SK-N-MC (cell line): ENCODE measurements around the gene SCD5.
A peak's percentile ranks its signal among the peaks of the same experiment; 100 is the strongest.

Experiments
- DNase-seq: peaks from one replicate; pipeline ENCODE4 v3.0.0-alpha.2; 2011; ENCODE audit warnings: low read depth, low spot score
- H3K27ac ChIP-seq: fragments of 200-600 bp; sonication (generic); 2 replicates; pipeline ENCODE4 v1.5.1; 2016; ENCODE audit warnings: mixed run types
- H3K36me3 ChIP-seq: fragments of 200-600 bp; sonication (generic); 2 replicates; pipeline ENCODE4 v1.6.1; 2017; ENCODE audit warnings: antibody characterized with exemption, low read length, mixed read lengths; ENCODE audit not compliant: insufficient read depth
- H3K4me3 ChIP-seq: fragments of 200-600 bp; sonication (generic); 2 replicates; pipeline ENCODE4 v1.5.1; 2016
- H3K9ac ChIP-seq: fragments of 200-600 bp; sonication (generic); 2 replicates; pipeline ENCODE4 v1.8.0; 2017; ENCODE audit warnings: mixed run types, mixed read lengths; ENCODE audit not compliant: insufficient read length
- H3K9me3 ChIP-seq: fragments of 200-600 bp; sonication (generic); 2 replicates; pipeline ENCODE4 v1.6.1; 2017; ENCODE audit warnings: low read depth, mild to moderate bottlenecking, antibody characterized with exemption, low read length, moderate library complexity, mixed read lengths
- EZH2 ChIP-seq: fragments of 200-600 bp; sonication (generic); IDR thresholded peaks from one replicate; pipeline ENCODE4 v1.6.1; 2017; ENCODE audit warnings: antibody characterized with exemption
- FOXP2 ChIP-seq: optimal IDR thresholded peaks from 2 replicates; pipeline ENCODE3; 2011; ENCODE audit warnings: mild to moderate bottlenecking, moderate library complexity; ENCODE audit not compliant: insufficient read depth; ENCODE audit errors: extremely low read length, control extremely low read depth
- POLR2AphosphoS5 ChIP-seq: IDR thresholded peaks from 2 replicates; pipeline ENCODE4 v1.6.1; 2012; ENCODE audit warnings: mild to moderate bottlenecking, low read depth, low read length, borderline replicate concordance

The SCD5 gene

GRCh38 chr4:82748810-82749470 is 49.7 kb downstream of the SCD5 start:
- Histone ChIP-seq H3K27ac (no peak overlapping the region), H3K36me3 (no peaks in the 10 kb centered on the region), H3K9ac (no peak overlapping the region), H3K9me3 (no peaks in the 10 kb centered on the region), H3K4me3 (no peak overlapping the region)
- DNase-seq = no peak
- TF ChIP-seq POLR2AphosphoS5 (no peak), FOXP2 (no peak), EZH2 (no peak)

DNA sequence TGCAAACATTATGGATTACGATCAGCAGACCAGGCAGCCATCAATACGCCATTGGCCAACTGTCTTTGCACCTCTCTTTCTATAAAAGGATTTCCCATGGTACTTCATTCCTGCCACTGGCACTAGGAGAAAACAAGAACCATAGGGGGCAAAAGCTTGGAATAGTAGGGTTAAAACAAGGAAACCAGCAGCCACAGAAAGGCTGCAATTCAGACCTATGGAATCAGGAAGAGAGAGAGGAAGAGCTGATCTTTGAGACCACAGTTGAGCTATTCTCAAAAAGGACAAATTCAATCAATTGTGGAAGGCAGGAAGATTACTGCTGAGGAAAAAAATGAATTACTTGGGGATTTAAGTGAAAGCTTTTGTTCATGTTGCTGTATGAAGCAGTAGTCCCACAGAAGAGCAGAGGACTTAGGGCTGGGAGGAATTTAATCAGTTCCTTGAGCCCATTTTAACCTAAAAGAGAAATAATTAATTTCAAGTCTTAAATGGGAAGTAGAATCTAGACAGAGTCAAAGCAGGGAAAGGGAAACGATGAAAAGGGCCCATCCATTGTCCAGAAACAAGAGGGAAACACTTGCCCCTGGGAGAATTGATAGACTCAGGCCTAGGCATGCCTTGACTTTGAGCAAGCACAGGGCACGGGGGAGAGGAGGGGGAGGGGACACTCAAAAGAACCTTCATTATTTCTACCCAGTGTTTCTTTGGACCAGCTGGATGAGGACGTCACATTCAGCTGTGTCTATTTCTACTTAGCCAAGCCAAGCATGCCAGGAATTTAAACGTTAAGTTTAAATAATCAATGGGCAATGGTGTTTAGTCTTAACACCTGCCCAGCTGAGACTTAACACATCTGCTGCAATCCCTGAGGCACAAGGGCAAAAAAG is 50.7 kb downstream of the SCD5 start:
- H3K27ac ChIP-seq = peak overlapping the region; percentile 39; the same call in 1 of the 2 replicates
- no peak for DNase-seq

DNA sequence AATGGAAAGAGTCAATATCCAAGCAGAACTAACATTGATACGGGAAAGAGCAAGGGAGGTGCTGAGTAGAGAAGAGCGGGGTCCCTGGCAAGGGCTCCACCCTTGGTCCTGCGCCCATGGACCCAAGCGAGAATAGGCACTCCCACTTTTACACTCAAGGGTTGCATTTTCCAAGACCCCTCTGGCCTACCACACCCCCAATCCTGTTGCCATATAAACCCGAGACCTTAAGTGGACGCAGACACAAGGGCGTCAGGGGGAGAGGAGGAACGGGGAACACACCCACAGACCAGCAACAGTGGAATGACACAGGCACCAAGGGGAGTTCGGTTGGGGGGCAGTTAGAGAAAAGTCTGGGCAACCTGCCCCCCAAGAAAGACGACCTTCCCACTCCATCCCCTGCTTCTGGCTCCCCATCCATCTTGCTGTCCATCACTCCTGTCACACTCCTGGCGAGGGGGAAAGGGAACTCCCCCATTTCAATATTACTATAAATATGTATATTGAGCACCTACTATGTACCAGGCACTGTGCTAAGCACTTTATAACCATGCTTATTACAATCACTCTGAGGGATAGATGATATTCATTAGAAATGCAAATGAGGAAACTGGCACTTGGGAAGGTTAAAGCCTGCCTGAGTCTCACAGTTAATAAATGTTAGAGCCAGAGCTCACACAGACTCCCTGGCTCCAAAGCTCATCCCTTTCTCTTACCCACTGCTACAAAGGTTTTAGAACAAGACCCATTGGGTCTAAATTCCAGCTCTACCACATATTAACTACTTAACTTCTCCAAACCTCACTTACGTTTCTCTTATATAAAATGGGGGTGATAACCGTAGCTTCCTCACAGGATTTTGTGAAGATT is 51.7 kb downstream of the SCD5 start:
- Histone ChIP-seq H3K27ac (no peak overlapping the region), H3K36me3 (no peaks in the 10 kb centered on the region), H3K4me3 (no peak overlapping the region), H3K9ac (no peak overlapping the region), H3K9me3 (no peaks in the 10 kb centered on the region)
- no peak for TF ChIP-seq POLR2AphosphoS5
- TF ChIP-seq FOXP2 = no peak
- TF ChIP-seq EZH2 = no peak
- DNase-seq = no peak

More for the DNA sequence above, 50.7 kb downstream of the SCD5 start:
- Histone ChIP-seq H3K4me3 (no peak overlapping the region), H3K9me3 (no peaks in the 10 kb centered on the region), H3K36me3 (no peaks in the 10 kb centered on the region), H3K9ac (no peak overlapping the region)
- TF ChIP-seq EZH2 = no peak
- no peak for TF ChIP-seq FOXP2
- no peak for TF ChIP-seq POLR2AphosphoS5

DNA sequence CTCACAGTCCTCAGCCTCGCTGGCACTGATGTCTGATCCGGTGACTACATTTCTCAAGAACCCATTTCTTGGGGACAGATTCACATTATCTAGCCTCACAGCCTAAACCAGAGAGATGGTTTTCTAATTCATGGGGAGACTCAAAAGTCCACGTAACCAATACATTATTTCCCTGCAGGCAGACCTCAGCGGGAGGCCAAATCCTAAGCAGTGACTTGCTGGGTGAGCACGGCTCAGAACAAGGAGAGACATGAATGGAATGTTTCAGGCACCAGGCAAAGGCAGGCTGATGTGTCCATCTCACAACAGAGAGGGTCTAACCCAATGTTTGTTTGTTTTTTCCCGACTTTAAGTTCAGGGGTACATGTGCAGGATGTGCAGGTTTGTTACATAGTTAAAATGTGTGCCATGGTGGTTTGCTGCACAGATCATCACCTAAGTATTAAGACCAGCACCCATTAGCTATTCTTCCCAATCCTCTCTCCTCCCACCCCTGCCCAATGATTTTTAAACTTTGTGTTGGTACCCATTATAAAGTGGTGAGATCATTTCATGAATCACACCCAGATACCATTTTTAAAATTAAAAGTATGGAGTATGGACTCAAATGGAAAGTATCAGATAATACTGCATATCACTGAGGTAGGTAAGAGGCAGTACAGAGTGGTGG is 53.3 kb downstream of the SCD5 start:
- no peak for DNase-seq
- Histone ChIP-seq H3K9ac (no peak overlapping the region), H3K9me3 (no peaks in the 10 kb centered on the region), H3K4me3 (no peak overlapping the region), H3K36me3 (no peaks in the 10 kb centered on the region), H3K27ac (no peak overlapping the region)
- no peak for TF ChIP-seq FOXP2
- no peak for TF ChIP-seq POLR2AphosphoS5
- no peak for TF ChIP-seq EZH2

DNA sequence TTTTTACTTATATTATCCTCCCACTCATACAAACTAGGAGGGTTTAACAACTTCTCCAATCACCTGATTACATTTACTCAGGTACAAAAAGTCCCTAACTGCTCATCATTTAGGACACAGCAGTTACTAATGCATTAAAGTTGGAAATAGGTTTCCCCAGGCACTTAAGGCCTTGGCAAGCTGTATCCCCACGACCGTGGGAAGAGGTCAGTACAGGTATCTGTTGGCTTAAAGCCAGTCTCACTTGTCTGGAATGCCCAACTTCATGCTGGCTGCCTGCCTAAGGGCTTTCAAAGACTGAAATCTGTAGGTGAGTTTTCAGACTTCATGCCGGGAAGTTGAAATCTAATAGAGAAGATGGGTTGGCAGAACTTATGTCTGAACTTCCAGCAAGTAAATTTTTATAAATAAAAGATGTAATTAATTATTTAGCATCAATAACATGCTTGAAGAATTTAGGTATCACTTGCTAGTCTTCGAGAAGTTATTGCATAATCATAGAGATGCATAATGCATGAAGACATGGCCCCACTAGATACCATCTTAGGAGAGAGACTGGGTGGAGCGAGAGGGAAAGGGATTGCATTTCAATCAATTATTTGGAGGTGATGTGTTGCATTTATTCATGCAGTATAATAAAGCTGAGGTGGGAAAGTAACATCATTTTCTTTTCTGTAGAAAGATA is 54.2 kb downstream of the SCD5 start:
- Histone ChIP-seq H3K27ac (no peak overlapping the region), H3K4me3 (no peak overlapping the region), H3K9ac (no peak overlapping the region), H3K9me3 (no peaks in the 10 kb centered on the region), H3K36me3 (no peaks in the 10 kb centered on the region)
- TF ChIP-seq POLR2AphosphoS5 = no peak
- TF ChIP-seq FOXP2 = no peak
- DNase-seq = no peak

GRCh38 chr4:82741188-82741587 is 57.4 kb downstream of the SCD5 start:
- Histone ChIP-seq H3K4me3 (no peak overlapping the region), H3K9me3 (no peaks in the 10 kb centered on the region), H3K27ac (no peak overlapping the region), H3K36me3 (no peaks in the 10 kb centered on the region), H3K9ac (no peak overlapping the region)
- TF ChIP-seq EZH2 (no peak), POLR2AphosphoS5 (no peak), FOXP2 (no peak)
- DNase-seq = no peak

GRCh38 chr4:82739287-82740190 is 59.1 kb downstream of the SCD5 start:
- DNase-seq = no peak
- Histone ChIP-seq H3K9ac (no peak overlapping the region), H3K27ac (no peak overlapping the region), H3K9me3 (no peaks in the 10 kb centered on the region), H3K36me3 (no peaks in the 10 kb centered on the region), H3K4me3 (no peak overlapping the region)
- no peak for TF ChIP-seq FOXP2
- TF ChIP-seq POLR2AphosphoS5 = no peak
- TF ChIP-seq EZH2 = no peak
